CD14-positive monocyte (primary cell): Measurements from ENCODE around the gene CBLB. TPM values are rescaled to one million over a fixed set of nuclear protein-coding genes. Genes with fewer than 3 reads are reported as not detected.

ENCODE experiments used
- DNase-seq, 3 donors: peaks; one replicate each; pipeline ENCODE4 v3.0.0-alpha.2; 2011 to 2022
- H2AFZ ChIP-seq: 2 replicates; pipeline ENCODE4 v1.6.0; 2012; ENCODE audit warnings: mild to moderate bottlenecking, low read depth, low read length, inconsistent platforms; ENCODE audit not compliant: insufficient read depth, poor library complexity, severe bottlenecking
- H3K27ac ChIP-seq, 2 donors: 1 replicate in 1 of 2; 2 replicates in 1 of 2; pipeline ENCODE4 v1.5.1; 2012 to 2013; ENCODE audit warnings: low read length in 2 of 2, control low read depth in 1 of 2, inconsistent platforms in 1 of 2, low read depth in 1 of 2, mild to moderate bottlenecking in 1 of 2
- H3K27me3 ChIP-seq, 2 donors: one replicate each; pipeline versions ENCODE4 v1.6.0 to v1.6.1; 2011 to 2013; ENCODE audit warnings: low read length in 2 of 2; ENCODE audit not compliant: control insufficient read depth in 2 of 2, insufficient read depth in 2 of 2
- H3K36me3 ChIP-seq, 2 donors: replicated peaks in 1 of 2; 1 replicate in 1 of 2; 2 replicates in 1 of 2; pipeline versions ENCODE4 v1.5.1 to v1.6.1; 2012 to 2013; ENCODE audit warnings: low read length in 2 of 2, control low read depth in 1 of 2, inconsistent platforms in 1 of 2, mild to moderate bottlenecking in 1 of 2; ENCODE audit not compliant: insufficient read depth in 2 of 2, control insufficient read depth in 1 of 2
- H3K4me1 ChIP-seq, 2 donors: 1 replicate in 1 of 2; 2 replicates in 1 of 2; pipeline versions ENCODE4 v1.5.1 to v1.6.1; 2012 to 2013; ENCODE audit warnings: low read length in 2 of 2, control low read depth in 1 of 2, inconsistent platforms in 1 of 2, mild to moderate bottlenecking in 1 of 2, moderate library complexity in 1 of 2; ENCODE audit not compliant: insufficient read depth in 2 of 2, control insufficient read depth in 1 of 2
- H3K4me2 ChIP-seq: replicated peaks from 2 replicates; pipeline ENCODE3; 2012; ENCODE audit warnings: low read length, moderate library complexity, mild to moderate bottlenecking; ENCODE audit not compliant: poor library complexity, severe bottlenecking; ENCODE audit errors: extremely low read depth
- H3K4me3 ChIP-seq, 3 experiments: fragments of 200-600 bp in 1 of 3; sonication (generic) in 1 of 3; replicated peaks in 1 of 3; 1 replicate in 2 of 3; 2 replicates in 1 of 3; pipeline ENCODE4 v1.5.1; 2011 to 2013; ENCODE audit warnings: low read length in 3 of 3, mild to moderate bottlenecking in 3 of 3, control low read depth in 2 of 3, low read depth in 2 of 3, inconsistent platforms in 1 of 3, moderate library complexity in 1 of 3
- H3K79me2 ChIP-seq: 2 replicates; pipeline ENCODE4 v1.6.0; 2012; ENCODE audit warnings: mild to moderate bottlenecking, control low read depth, inconsistent platforms, low read length, moderate library complexity; ENCODE audit not compliant: insufficient read depth
- H3K9ac ChIP-seq: 2 replicates; pipeline ENCODE4 v1.6.0; 2017; ENCODE audit warnings: low read length, mild to moderate bottlenecking; ENCODE audit not compliant: insufficient read depth, poor library complexity, severe bottlenecking
- H3K9me3 ChIP-seq, 2 donors: replicated peaks in 1 of 2; 1 replicate in 1 of 2; 2 replicates in 1 of 2; pipeline versions ENCODE4 v1.5.1 to v1.6.1; 2012 to 2013; ENCODE audit warnings: low read length in 2 of 2, control low read depth in 1 of 2; ENCODE audit not compliant: control insufficient read depth in 1 of 2, insufficient read depth in 1 of 2
- H4K20me1 ChIP-seq: 2 replicates; pipeline ENCODE4 v1.6.0; 2012; ENCODE audit warnings: mild to moderate bottlenecking, low read length, control low read depth, moderate library complexity; ENCODE audit not compliant: insufficient read depth
- H3K27ac Mint-ChIP-seq, 7 donors: one replicate each; pipeline ENCODE4 v1.8.0; 2020; ENCODE audit warnings: mild to moderate bottlenecking in 7 of 7, mixed read lengths in 7 of 7, moderate library complexity in 6 of 7, inconsistent platforms in 2 of 7
- H3K27me3 Mint-ChIP-seq, 3 donors: one replicate each; pipeline ENCODE4 v1.8.0; 2021 to 2022; ENCODE audit warnings: low read depth in 3 of 3, mild to moderate bottlenecking in 3 of 3, mixed read lengths in 3 of 3, moderate library complexity in 3 of 3, inconsistent platforms in 1 of 3
- H3K36me3 Mint-ChIP-seq, 2 donors: one replicate each; pipeline ENCODE4 v1.8.0; 2020; ENCODE audit warnings: mixed read lengths in 2 of 2, inconsistent platforms in 1 of 2, mild to moderate bottlenecking in 1 of 2
- H3K4me1 Mint-ChIP-seq: one replicate; pipeline ENCODE4 v1.8.0; 2020; ENCODE audit warnings: mild to moderate bottlenecking, mixed read lengths
- H3K4me3 Mint-ChIP-seq, 2 donors: one replicate each; pipeline ENCODE4 v1.8.0; 2020; ENCODE audit warnings: mild to moderate bottlenecking in 2 of 2, mixed read lengths in 2 of 2, moderate library complexity in 1 of 2
- H3K9me3 Mint-ChIP-seq, 7 donors: one replicate each; pipeline ENCODE4 v1.8.0; 2020 to 2022; ENCODE audit warnings: mixed read lengths in 7 of 7, mild to moderate bottlenecking in 6 of 7, moderate library complexity in 6 of 7, inconsistent platforms in 2 of 7
- WGBS: methylation state at CpG from one replicate; pipeline ENCODE4 v1.1.5; 2013; ENCODE audit warnings: missing lambda C conversion rate; ENCODE audit not compliant: insufficient coverage; 5-methylcytosine and 5-hydroxymethylcytosine counted together
- intact Hi-C, 2 donors: fragments of 100-400 bp; cut with micrococcal nuclease; formaldehyde crosslinking; loops; one replicate each; pipeline versions ENCODE4 v1.15.0 to v1.15.1; 2023
- polyA plus RNA-seq, 3 donors: library from polyadenylated mRNA; depleted of rRNA in 1 of 3; unstranded in 2 of 3; stranded (reverse) in 1 of 3; fragments of 300-500 nt in 2 of 3; fragments of >200 nt in 1 of 3; fragmentation: Illumina TruSeq in 2 of 3; gene quantifications; 1 replicate in 2 of 3; 2 replicates in 1 of 3; pipeline ENCODE4 v1.2.3, GENCODE V29; 2012 to 2021
- TF ChIP-seq, protein P1 (sequence below): fragments of 200-600 bp; IDR thresholded peaks from one replicate; pipeline ENCODE4 v1.8.0; 2022; ENCODE audit warnings: antibody characterized with exemption, mild to moderate bottlenecking

The CBLB gene
- polyA plus RNA-seq, 3 donors: 1.6 to 8.1 (median 3.6) TPM

GRCh38 chr3:105787453-105787852, 81.4 kb downstream of the CBLB start:
- Histone ChIP-seq H3K27ac (no peak overlapping the region), H3K79me2 (no peaks in the 10 kb centered on the region), H3K4me2 (no peak overlapping the region), H3K4me3 (no peak overlapping the region), H3K27me3 (no peaks in the 10 kb centered on the region), H3K36me3 (no peaks in the 10 kb centered on the region), H3K9me3 (no peaks in the 10 kb centered on the region), H3K4me1 (peaks cover 0 to 2% of the 10 kb centered on the region in 2 donors), H4K20me1 (no peaks in the 10 kb centered on the region), H3K9ac (no peak overlapping the region), H2AFZ (no peak overlapping the region)
- TF ChIP-seq, protein P1, sequence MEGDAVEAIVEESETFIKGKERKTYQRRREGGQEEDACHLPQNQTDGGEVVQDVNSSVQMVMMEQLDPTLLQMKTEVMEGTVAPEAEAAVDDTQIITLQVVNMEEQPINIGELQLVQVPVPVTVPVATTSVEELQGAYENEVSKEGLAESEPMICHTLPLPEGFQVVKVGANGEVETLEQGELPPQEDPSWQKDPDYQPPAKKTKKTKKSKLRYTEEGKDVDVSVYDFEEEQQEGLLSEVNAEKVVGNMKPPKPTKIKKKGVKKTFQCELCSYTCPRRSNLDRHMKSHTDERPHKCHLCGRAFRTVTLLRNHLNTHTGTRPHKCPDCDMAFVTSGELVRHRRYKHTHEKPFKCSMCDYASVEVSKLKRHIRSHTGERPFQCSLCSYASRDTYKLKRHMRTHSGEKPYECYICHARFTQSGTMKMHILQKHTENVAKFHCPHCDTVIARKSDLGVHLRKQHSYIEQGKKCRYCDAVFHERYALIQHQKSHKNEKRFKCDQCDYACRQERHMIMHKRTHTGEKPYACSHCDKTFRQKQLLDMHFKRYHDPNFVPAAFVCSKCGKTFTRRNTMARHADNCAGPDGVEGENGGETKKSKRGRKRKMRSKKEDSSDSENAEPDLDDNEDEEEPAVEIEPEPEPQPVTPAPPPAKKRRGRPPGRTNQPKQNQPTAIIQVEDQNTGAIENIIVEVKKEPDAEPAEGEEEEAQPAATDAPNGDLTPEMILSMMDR: no peak
- intact Hi-C loops: no loop called here
- Mint-ChIP-seq H3K27me3 (no peaks in the 10 kb centered on the region), H3K36me3 (no peaks in the 10 kb centered on the region), H3K4me3 (no peak overlapping the region), H3K9me3 (no peaks in the 10 kb centered on the region), H3K4me1 (peaks cover 4% of the 10 kb centered on the region), H3K27ac (no peak overlapping the region)
- DNase-seq: no peak
- WGBS: 100% methylated on average over 1 of the region's 2 CpGs

- Histone ChIP-seq H3K9me3 (no peaks in the 10 kb centered on the region), H3K27ac (no peak overlapping the region), H2AFZ (no peak overlapping the region), H4K20me1 (no peaks in the 10 kb centered on the region), H3K4me3 (no peak overlapping the region), H3K4me2 (no peak overlapping the region), H3K79me2 (no peaks in the 10 kb centered on the region), H3K9ac (no peak overlapping the region), H3K4me1 (no peaks in the 10 kb centered on the region), H3K36me3 (no peaks in the 10 kb centered on the region), H3K27me3 (no peaks in the 10 kb centered on the region)
- Mint-ChIP-seq H3K36me3 (no peaks in the 10 kb centered on the region), H3K4me1 (no peaks in the 10 kb centered on the region), H3K4me3 (no peak overlapping the region), H3K27ac (no peak overlapping the region), H3K9me3 (no peaks in the 10 kb centered on the region), H3K27me3 (no peaks in the 10 kb centered on the region)
- DNase-seq: no peak
- intact Hi-C loops: no loop called here
- no CpG with 5 or more reads among the region's 1 CpG for WGBS
- TF ChIP-seq, protein P1: no peak
These were observed 81.8 kb downstream of the CBLB start for GRCh38 chr3:105786990-105787389.
